Choroid plexus epithelial cell (primary cell): ENCODE measurements around the gene IRX5.

Source experiments
- DNase-seq: peaks from one replicate; pipeline ENCODE4 v3.0.0-alpha.2; 2010; ENCODE audit warnings: low read depth
- H3K4me3 ChIP-seq: 2 replicates; pipeline ENCODE4 v1.5.1; 2011; ENCODE audit warnings: low read depth, mild to moderate bottlenecking, control low read depth, low read length, moderate library complexity
- CTCF ChIP-seq: conservative IDR thresholded peaks from 2 replicates; pipeline ENCODE4 v1.5.1; 2011; ENCODE audit warnings: low read depth, mild to moderate bottlenecking, control low read depth, inconsistent platforms, low read length, moderate library complexity

The IRX5 gene

GRCh38 chr16:54930869-54931119 is 129 bp downstream of the IRX5 start:
- peak overlapping the region; percentile 68 for H3K4me3 ChIP-seq
- TF ChIP-seq CTCF = no peak
- no peak for DNase-seq

- TF ChIP-seq CTCF = no peak
- H3K4me3 ChIP-seq = peak overlapping the region; percentile 68
- DNase-seq = peak; percentile 37
Observed at GRCh38 chr16:54931120-54932014, 702 bp downstream of the IRX5 start.

- no peak for DNase-seq
- TF ChIP-seq CTCF = no peak
- peak overlapping the region; percentile 25 for H3K4me3 ChIP-seq
Observed at GRCh38 chr16:54932021-54932660, 1.5 kb downstream of the IRX5 start.

- DNase-seq = no peak
- no peak for TF ChIP-seq CTCF
Observed at GRCh38 chr16:54932737-54933254, 2.1 kb downstream of the IRX5 start.

GRCh38 chr16:54933281-54934011 is 2.8 kb downstream of the IRX5 start:
- TF ChIP-seq CTCF = no peak
- no peak overlapping the region for H3K4me3 ChIP-seq
- DNase-seq = no peak

More at GRCh38 chr16:54932737-54933254, 2.1 kb downstream of the IRX5 start:
- no peak overlapping the region for H3K4me3 ChIP-seq

- H3K4me3 ChIP-seq = no peak overlapping the region
- TF ChIP-seq CTCF = no peak
- DNase-seq = no peak
Observed at GRCh38 chr16:54934481-54935265, 4.0 kb downstream of the IRX5 start.
